ENCODE data around the gene ASIC2.
"Not testable (repeated sequence)": the region's sequence is repeated elsewhere in the genome, so short reads cannot be mapped to it uniquely, and the experiment has no call there.

The ASIC2 gene

GRCh38 chr17:32985050-32985756 is 307.9 kb downstream of the ASIC2 start:
- no peak for DNase-seq (ENCODE audit: low spot score)

- DNase-seq (ENCODE audit: low spot score) = not testable (repeated sequence)
Observed at GRCh38 chr17:32981611-32982010, 311.5 kb downstream of the ASIC2 start.

GRCh38 chr17:32980230-32980629 is 312.9 kb downstream of the ASIC2 start:
- DNase-seq (ENCODE audit: low spot score) = no peak

- DNase-seq (ENCODE audit: low spot score) = no peak
Observed at GRCh38 chr17:32976605-32977004, 316.5 kb downstream of the ASIC2 start.

GRCh38 chr17:32976131-32976530 is 317.0 kb downstream of the ASIC2 start:
- DNase-seq (ENCODE audit: low spot score) = no peak

GRCh38 chr17:32971171-32971570 is 321.9 kb downstream of the ASIC2 start:
- DNase-seq (ENCODE audit: low spot score) = no peak

- no peak for DNase-seq (ENCODE audit: low spot score)
Observed at GRCh38 chr17:32970281-32970680, 322.8 kb downstream of the ASIC2 start.

GRCh38 chr17:32969231-32969630 is 323.9 kb downstream of the ASIC2 start:
- DNase-seq (ENCODE audit: low spot score) = not testable (repeated sequence)

- no peak for DNase-seq (ENCODE audit: low spot score)
Observed at GRCh38 chr17:32964541-32964940, 328.6 kb downstream of the ASIC2 start.

All from COLO829 (cell line).